GM21529 (cell line): ENCODE data around the gene TRABD2B.

Experiments
- ATAC-seq: cut with Tn5 transposase; IDR thresholded peaks from one replicate; pipeline ENCODE4 v1.9.1; 2021; ENCODE audit not compliant: unreplicated experiment

TRABD2B gene

GRCh38 chr1:47997289-47998200, at the start of gene TRABD2B:
Gene TRABD2B (minus strand): TSS chr1:47997385.
- ATAC-seq = peak; percentile 93

GRCh38 chr1:48044311-48044710, 47.1 kb upstream of the TRABD2B start:
- ATAC-seq = no peak

GRCh38 chr1:48043622-48044021, 46.4 kb upstream of the TRABD2B start:
- ATAC-seq = no peak

- no peak for ATAC-seq
These were observed 43.0 kb upstream of the TRABD2B start for GRCh38 chr1:48040154-48040553.

- peak; percentile 47 for ATAC-seq
These were observed 42.2 kb upstream of the TRABD2B start for GRCh38 chr1:48039088-48040054.

GRCh38 chr1:48038270-48038767, 41.1 kb upstream of the TRABD2B start:
- ATAC-seq = no peak

GRCh38 chr1:48036710-48037355, 39.6 kb upstream of the TRABD2B start:
- ATAC-seq = no peak

GRCh38 chr1:48035371-48036141, 38.4 kb upstream of the TRABD2B start:
- no peak for ATAC-seq

- ATAC-seq = no peak
These were observed 36.4 kb upstream of the TRABD2B start for GRCh38 chr1:48033495-48034045.

GRCh38 chr1:48031676-48032075, 34.5 kb upstream of the TRABD2B start:
- no peak for ATAC-seq

GRCh38 chr1:48030696-48031365, 33.6 kb upstream of the TRABD2B start:
- no peak for ATAC-seq

GRCh38 chr1:48030211-48030610, 33.0 kb upstream of the TRABD2B start:
- no peak for ATAC-seq

GRCh38 chr1:48028218-48029069, 31.3 kb upstream of the TRABD2B start:
- ATAC-seq = no peak

- ATAC-seq = no peak
These were observed 30.3 kb upstream of the TRABD2B start for GRCh38 chr1:48027533-48027835.

- ATAC-seq = no peak
These were observed 29.7 kb upstream of the TRABD2B start for GRCh38 chr1:48026701-48027532.

GRCh38 chr1:48026275-48026674, 29.1 kb upstream of the TRABD2B start:
- no peak for ATAC-seq

- no peak for ATAC-seq
These were observed 27.9 kb upstream of the TRABD2B start for GRCh38 chr1:48025076-48025475.

GRCh38 chr1:48023488-48023887, 26.3 kb upstream of the TRABD2B start:
- no peak for ATAC-seq
